Stimulated activated CD8-positive, alpha-beta memory T cell treated with anti-CD3 and anti-CD28 coated beads, Interleukin-15, amount 100 ng/mL, for 1 hour (primary cell): Measurements from ENCODE around the gene CUEDC1.
A peak's percentile ranks its signal among the peaks of the same experiment; 100 is the strongest.

Experiments used
- DNase-seq: peaks from one replicate; pipeline ENCODE4 v3.0.0-alpha.2; 2020; ENCODE audit warnings: low read depth

Gene CUEDC1, protein sequence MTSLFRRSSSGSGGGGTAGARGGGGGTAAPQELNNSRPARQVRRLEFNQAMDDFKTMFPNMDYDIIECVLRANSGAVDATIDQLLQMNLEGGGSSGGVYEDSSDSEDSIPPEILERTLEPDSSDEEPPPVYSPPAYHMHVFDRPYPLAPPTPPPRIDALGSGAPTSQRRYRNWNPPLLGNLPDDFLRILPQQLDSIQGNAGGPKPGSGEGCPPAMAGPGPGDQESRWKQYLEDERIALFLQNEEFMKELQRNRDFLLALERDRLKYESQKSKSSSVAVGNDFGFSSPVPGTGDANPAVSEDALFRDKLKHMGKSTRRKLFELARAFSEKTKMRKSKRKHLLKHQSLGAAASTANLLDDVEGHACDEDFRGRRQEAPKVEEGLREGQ

DNA sequence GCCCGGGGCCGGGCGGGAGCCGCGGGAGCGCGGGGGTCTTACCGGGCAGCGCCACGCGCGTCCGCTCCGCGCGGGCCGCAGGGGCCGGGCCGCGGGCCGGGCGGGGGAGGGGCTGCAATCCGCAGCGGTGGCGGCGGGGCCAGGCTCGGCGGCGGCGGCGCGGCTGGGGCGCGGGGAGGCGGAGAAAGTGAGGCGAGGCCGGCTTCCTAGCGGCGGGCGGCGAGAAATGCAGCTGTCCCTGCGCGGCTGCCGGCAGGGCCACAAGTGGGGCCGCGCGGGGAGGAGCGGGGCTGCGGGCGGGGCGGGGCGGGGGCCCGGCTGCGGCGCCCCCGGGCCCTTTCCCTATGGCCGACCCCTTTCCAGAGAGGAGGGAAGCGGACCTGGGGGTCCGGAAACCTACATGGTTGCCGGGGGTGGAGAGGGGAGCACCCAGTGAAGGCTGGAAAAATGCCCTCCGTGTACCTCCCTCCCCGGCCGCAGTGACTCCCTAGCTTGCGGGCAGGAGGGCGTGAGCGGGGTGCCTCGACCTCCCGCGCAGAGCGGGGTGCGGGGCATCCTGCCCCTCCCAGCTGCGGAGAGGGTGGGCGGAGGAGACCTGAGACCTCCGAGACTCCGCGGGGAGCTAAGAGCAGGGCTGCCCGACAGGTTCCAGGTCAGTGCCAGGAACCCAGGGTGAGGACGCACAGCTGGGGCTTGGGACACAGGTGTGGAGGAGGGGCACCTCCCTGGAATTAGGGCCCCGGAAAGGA, at the start of gene CUEDC1:
TSS of gene CUEDC1 (minus strand) at position 230 of the 749 bp plus-strand sequence. CDS start 69,848 bp downstream, outside the sequence.
- peak; percentile 11 for DNase-seq

DNA sequence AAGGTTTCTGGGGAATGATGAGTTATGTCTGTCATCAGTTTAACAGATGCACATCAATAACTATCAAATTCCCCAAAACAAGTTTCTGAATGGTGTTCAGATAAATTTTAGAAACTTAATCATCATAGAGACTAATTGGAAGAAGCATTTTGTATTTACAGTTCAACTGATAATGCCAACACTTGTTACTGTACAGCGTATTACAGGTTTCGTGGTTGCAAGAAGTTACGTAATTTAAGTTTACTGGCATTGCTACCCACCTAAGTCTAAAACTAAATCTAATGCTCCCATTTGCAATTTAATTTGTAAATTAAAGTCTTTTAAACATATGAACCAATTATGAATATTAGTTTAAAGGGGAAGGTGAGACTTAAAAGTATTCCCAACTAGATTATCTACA, 48.8 kb upstream of the CUEDC1 start:
- DNase-seq, result no peak

DNA sequence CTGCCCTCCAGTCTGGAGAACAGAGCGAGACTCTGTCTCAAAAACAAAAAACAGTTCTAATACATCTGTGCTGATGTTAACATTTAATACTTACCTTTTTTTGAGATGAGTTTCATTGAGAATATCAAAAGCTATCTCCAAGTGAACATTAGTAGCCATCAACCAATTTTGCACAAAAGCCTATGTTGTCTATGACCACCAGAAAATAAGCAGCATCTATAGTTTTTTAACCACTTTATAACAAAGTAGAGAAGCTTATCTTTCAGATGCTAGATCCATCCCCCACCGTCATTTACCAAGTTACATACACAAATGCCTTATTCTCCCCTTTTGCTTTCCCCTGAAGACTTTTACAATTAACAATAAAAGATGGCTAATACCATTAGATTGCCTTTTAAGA, 47.8 kb upstream of the CUEDC1 start:
- no peak for DNase-seq

DNA sequence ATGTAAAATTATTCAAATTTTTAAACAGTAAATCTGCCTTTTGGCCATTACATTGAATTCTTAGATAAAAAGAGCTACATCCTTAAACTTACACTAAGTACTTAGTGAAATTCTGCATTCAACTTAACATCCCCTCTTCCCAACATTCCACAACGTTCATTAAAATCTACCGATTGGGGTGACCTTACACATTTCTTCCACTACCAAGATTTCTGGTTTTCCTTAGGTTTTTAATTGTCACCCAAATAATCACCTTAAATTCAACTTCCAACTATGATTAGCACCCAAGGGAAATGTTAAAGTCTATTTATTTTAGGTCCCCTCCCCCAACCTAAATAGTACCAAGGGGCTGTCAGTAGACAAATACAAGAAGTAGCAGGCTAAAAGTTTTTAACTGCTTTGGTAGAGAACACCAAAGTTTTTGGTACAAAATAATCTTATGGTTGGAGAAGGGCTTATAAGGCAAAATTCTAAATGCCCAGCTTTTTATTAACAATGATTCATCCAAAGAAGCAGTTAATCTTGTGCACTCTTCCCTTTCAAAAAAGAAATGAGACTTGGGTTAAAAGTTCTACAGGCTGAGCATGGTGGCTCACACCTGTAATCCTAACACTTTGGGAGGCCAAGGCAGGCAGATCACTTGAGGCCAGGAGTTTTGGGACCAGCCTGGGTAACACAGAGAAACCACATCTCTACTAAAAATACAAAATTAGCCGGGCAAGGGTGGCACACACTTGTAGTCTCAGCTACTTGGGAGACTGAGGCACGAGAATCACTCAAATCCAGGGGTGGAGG, 47.1 kb upstream of the CUEDC1 start:
- DNase-seq, result no peak

- DNase-seq, result no peak
Observed at GRCh38 chr17:58001461-58002124, 46.4 kb upstream of the CUEDC1 start.

- no peak for DNase-seq
Observed at GRCh38 chr17:57999496-58000017, 44.3 kb upstream of the CUEDC1 start.

- no peak for DNase-seq
Observed at GRCh38 chr17:57999010-57999495, 43.8 kb upstream of the CUEDC1 start.

DNA sequence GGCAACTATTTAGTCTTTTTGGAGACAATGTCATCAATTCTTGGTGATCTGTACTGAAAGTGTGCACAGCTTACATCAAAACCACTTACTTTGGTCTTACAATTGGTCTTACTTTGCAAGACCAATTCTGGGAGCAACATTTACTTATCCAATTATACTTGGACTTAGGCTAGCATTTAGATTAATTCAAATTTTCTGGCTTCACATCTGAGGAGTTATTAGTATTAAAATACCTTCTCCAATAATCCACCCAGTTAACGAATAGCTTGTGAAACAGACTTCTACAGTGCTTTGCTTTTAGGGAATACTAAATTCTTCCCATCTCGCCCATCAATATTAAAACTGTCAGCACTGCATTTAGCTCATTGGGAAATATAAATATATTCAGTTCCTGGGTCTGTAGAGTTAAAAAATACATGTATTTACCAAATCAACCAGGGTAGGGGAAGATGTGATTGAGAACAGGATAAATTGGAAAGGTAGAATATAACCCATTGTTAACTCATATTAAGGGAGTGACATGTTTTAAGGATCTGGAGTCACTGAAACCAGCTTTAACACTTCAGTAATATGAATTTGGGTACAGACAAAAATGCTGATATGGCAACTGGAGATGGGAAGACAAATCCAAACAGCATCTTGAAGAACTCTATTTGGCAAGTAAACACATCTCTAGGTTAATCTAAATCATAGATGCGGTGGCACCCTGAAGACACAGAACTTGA, 42.0 kb upstream of the CUEDC1 start:
- no peak for DNase-seq

DNA sequence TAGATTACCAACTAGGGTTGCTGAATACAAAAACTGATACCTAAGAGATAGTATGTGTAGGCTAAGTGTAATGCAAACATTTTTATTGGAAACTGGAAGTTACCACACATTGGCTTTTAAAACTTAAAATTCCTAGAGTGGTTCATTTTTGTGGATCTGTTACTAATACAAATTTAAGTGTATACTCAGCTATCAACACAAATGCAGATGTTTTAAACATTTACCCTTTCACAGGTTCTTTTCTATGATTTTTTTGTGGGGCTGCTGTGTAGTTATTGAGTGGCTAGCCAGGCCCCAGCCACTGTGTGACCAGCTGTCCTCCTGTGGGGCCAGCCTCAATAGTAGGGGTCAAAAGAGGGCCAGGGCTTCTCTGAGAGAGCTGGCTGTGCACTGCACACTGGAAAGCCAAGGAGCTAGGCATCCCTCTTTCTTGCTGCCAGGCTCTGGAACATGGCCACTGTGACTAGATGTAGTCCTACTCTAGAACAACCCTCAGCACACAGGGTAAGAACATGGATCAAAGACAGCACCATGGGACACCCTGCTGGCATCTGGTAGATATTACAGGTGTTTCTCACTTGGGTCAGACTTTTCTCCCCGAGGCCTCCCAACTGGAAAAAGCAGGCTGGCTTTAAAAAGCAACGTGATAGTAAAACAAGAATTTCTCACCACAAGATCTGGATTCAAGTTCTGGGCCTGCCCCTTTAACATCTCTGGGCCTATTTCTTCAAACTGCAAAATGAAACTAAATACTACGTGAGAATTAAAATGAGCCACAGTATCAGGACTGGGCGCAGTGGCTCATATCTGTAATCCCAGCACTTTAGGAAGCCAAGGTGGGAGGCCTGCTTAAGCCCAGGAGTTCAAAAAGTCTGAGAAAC, 40.1 kb upstream of the CUEDC1 start:
- peak; percentile 22 for DNase-seq

GRCh38 chr17:57994436-57994835, 39.2 kb upstream of the CUEDC1 start:
- DNase-seq, result no peak

GRCh38 chr17:57993471-57994365, 38.5 kb upstream of the CUEDC1 start:
- DNase-seq, result no peak

DNA sequence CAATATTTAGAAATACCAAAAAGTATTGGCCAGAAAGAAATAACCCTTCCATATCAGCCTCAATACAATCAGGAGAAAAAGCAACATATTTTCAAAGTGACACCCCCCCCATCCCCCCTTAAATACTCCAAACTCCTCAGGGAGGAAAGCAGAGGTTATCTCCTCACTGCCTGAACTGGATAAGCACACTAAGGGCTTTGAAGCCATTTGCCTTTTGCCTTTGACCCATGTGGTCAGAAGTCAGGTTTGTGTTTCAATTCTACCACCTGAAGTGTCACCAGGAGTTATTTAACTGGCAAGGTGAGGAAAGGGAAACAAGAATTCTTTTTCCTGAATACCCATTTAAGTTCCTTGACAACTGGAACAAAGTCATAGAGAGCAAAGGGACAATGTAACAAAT, 36.3 kb upstream of the CUEDC1 start:
- DNase-seq, result no peak

DNA sequence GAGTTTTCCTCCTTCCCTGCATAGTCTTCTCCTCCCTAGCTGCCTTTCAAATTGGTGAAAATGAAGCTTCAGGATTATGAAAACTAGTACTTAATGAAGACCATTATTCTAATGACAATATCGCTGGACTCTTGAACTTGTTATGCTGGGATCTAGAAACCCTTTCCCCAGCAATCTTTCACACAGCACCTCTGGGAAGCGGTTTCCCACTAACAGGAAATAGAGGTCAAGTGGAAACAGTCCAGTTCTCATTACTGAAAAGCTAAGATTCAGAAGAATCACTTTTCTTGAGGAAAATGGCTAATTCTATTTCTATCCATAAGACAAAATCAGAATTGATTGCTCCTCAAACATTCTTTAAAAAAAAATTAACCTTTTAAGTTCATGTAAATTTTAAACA, 34.8 kb upstream of the CUEDC1 start:
- DNase-seq, result no peak

GRCh38 chr17:57988301-57989250, 33.4 kb upstream of the CUEDC1 start:
- peak; percentile 34 for DNase-seq

DNA sequence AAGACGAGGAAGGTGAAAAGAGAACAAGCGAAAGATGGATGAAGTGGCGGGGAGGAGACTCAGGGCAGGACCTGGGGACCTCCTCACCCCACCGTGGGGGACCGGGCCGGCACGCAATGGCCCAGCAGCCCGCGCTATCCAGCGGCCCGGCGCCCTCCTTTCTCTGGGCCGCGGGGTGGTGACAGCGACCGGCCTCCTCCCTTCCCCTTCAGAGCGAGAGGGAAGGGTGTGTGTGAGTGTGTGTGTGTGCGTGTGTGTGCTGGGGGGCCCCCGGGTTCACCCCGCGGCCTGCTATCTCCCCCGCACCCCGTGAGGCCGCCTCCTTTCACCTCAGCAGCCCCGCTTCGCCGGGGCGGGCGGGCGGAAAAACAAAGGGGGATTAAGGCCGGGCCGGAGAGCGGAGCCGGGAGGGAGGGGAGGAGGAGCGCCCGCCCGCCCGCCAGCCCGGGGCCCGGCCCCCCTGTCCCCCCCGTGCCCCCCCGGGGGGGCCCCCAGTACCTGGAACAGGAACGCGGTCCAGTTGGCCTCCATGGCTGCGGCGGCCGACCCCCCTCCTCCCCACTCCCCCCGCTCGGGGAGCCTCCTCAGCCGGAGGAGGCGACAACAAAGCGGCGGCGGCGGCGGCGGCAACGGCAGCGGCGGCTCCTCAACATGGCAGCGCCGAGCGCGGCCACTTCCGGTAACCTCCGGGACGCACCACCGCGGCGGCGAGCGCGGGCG, 32.5 kb upstream of the CUEDC1 start, which contains the start of gene VEZF1:
TSS of gene VEZF1 (minus strand) at position 674 of the 720 bp plus-strand sequence. CDS start at position 531, 143 bp downstream.
- DNase-seq, result peak; percentile 44

- DNase-seq, result no peak
Observed at GRCh38 chr17:57986841-57987580, 31.8 kb upstream of the CUEDC1 start.
